D721Med (cell line): ENCODE data around the gene P2RY12.

ENCODE experiments used
- DNase-seq: peaks from one replicate; pipeline ENCODE4 v3.0.0; 2011; ENCODE audit warnings: low spot score; ENCODE audit not compliant: insufficient read length
- FAIRE-seq: peaks from 2 replicates; lab custom pipeline; 2011; peaks lifted over from hg19 to GRCh38; lab: Jason Lieb, UNC
- TF ChIP-seq, protein P1 (sequence below): IDR thresholded peaks from 2 replicates; pipeline ENCODE4 v1.5.1; 2012; ENCODE audit warnings: mild to moderate bottlenecking, control low read depth; ENCODE audit not compliant: insufficient read depth; ENCODE audit errors: missing control alignments

Gene P2RY12

DNA sequence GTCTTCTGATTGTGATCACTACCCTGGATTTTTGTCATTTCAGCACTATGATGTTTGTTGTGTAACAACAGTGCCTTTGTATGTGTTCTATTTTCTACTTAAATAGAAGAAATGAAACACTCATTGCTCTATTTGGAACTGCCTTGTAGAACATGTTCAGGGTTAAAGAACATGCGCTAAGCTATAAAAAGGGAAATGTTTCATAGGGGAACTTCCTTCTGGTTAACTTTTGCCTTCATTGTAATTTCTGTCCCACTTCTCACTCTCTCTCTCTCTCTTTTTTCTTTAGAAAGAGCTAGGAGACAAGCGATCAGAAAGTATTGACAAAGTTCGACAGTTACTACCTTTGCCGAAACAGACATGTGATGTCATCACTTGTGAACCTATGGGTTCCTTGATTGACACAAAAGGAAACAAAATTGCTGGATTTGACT is at the start of gene P2RY12:
TSS of gene P2RY12 (minus strand) at position 13 of the 434 bp plus-strand sequence. CDS start 45,908 bp downstream, outside the sequence.
- TF ChIP-seq, protein P1, sequence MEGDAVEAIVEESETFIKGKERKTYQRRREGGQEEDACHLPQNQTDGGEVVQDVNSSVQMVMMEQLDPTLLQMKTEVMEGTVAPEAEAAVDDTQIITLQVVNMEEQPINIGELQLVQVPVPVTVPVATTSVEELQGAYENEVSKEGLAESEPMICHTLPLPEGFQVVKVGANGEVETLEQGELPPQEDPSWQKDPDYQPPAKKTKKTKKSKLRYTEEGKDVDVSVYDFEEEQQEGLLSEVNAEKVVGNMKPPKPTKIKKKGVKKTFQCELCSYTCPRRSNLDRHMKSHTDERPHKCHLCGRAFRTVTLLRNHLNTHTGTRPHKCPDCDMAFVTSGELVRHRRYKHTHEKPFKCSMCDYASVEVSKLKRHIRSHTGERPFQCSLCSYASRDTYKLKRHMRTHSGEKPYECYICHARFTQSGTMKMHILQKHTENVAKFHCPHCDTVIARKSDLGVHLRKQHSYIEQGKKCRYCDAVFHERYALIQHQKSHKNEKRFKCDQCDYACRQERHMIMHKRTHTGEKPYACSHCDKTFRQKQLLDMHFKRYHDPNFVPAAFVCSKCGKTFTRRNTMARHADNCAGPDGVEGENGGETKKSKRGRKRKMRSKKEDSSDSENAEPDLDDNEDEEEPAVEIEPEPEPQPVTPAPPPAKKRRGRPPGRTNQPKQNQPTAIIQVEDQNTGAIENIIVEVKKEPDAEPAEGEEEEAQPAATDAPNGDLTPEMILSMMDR, result no peak
- FAIRE-seq (no peak), DNase-seq (no peak)

DNA sequence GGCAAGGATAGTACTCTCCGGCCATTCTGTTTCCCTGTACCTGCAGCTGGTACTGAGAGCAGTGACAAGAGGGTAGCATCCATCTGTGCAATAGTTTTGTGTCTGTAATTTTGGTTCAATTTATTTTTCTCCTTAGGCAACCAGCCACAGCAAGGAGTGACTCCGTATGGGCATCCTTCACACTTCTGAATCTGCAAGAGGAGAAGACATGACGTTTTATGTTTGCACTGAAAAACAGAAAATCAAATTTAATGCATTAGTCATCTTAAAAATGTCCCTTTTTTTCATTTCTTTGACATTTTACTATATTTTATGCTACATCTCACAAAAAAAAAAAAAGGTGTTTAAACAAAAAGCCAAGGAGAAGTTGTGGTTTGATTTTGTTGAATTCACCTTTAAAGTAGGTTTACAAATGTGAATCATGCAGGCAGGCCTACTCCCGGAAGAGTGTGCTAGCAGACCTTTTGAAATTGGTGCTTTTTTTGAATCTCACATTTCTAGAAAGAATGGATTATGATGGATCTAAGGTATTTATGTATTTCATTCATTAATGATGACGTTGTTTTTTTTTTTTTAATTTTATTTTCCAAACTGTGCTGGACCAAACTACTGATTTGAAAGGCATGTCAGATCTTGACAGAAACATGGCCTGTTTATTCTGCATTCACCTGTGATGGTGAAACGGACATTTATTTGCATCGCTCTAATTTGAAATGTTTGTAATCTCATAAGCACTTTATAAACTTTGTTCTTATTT is 48.2 kb upstream of the P2RY12 start:
- no peak for DNase-seq
- FAIRE-seq, result no peak
- TF ChIP-seq, protein P1, result no peak

DNA sequence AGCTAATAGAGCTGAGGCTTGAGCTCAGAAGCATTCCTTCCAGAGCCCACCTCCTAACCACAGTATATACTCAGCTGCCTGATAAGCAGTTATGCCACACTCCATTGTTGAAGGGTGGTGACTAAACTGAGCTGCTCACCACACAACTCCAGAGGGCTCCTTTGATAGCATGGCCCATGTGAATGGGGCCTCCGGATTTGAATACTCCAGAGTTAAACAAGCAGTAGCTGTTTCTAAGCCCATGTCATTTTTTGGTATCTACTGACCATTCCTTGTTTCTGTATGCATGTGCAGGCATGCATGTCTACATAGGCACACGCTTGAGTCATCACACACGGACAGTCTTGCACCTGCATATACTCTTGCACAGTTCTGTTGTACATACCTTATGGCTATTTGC is 47.4 kb upstream of the P2RY12 start:
- no peak for FAIRE-seq
- DNase-seq, result no peak
- TF ChIP-seq, protein P1, result no peak

DNA sequence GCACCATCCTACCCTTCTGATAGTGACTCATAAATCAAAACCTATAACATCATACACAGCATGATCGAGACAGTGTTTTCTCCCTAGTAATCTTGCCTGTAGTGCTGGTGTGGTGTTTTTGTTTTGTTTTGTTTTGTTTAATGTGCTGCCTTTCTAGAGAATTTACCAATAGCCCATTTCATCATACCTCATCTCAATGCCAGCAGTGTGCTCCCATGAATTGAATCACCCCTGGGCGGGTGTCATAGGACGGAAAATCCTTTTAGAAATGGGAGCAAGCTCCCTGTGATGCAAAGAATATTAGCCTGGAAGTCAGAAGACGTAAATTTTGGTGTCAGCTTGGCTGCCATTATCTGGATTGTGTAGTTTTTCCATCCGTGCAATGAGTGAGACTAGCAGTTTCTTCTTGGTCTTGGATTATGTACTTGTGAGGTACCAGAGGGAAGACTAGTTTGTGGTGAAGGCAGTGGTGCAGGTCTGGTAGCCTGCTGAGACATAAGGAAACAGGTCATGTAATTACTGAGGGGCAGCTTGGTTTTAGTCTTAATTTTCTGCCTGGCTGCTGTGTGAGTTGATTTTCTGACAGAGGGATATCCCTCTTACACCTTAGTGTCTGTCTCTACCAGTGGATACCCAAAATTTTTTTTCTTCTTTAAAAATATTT is 46.4 kb upstream of the P2RY12 start:
- no peak for FAIRE-seq
- TF ChIP-seq, protein P1, result no peak
- DNase-seq, result no peak

DNA sequence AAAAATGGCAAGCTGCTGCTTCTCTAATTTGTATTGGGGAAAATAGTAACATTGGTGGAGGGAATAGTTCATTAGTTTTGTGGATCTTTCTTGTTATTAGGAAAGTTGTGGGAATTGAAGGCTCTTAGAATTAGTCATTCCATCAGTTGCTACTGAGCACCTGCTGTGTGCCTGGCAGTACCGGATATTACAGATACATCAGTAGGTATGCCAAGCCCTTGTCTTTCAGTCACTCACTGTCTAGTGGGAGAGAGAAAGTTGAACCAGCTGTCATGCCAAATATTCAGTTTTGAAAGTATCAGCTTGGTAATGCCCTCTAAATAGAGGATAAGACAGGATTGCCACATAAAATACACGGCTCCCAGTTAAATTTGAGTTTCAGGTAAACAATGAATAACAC is 43.8 kb upstream of the P2RY12 start:
- no peak for DNase-seq
- TF ChIP-seq, protein P1, result no peak
- FAIRE-seq, result no peak

DNA sequence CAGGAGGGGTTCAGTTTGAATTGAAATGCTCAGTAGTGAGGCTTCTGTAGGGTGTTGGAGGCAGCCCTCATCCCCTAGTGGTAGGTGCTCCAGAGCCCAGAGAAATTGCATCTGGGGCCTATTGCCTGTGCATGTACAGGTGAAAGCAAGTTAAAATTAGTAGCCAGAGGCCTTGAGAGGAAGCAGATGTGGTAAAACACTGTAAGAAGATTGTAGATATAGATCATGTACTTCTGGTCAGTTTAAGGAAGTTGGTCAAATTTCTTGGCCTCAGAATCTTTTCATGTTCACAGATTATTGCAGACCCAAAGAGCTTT is 41.7 kb upstream of the P2RY12 start:
- DNase-seq, result no peak
- TF ChIP-seq, protein P1, result no peak
- FAIRE-seq, result no peak
